ENCODE measurements around the gene CKS1B. TPM values are rescaled to one million over a fixed set of nuclear protein-coding genes. Genes with fewer than 3 reads are reported as not detected.

Gene CKS1B
- total and polyA plus RNA-seq, 9 of the 15 experiments (the other 6 are each of a cell fraction or from before 2014, with no cell fraction given) = 215 to 1,103 (median 460) TPM

DNA sequence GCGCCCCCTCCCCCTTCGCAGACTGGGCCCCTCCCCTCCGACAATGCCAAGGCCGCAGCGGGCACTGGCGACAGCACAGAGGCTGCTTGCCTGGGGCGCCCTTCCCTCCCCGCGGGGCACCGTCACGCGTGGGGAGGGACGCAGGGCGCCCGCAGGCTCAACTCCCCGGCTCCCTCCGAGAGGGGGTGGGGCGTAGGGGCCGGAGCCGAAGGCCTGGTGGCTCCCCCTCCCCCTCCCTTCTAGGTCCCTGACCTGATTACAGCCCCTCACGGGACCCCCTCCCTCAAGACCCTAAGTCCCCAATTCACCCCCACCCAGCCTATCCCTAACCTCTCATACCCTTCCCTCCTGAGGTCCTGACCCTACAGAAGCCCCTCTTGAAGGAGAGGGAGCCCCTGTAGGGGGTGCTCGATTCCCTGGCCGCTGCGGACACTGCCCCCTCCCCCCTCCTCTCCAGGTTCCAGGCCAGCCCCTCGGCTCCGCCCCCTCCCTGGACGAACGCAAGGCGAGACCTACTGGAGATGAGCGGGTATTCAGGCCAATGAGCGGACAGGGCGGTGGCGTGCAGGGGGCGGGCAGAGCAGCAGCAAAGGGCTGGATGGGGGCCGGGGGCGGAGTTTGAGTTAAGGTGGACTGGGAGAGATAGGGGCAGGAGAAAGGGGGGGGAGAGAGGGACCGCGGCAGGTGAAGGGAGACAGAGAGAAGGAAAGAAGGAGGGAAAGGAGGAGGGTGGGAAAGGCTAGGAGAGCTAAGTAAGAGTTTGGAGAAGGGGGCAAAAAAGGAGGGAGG is 27.4 kb downstream of the CKS1B start (continued):
- TF ChIP-seq, protein P1, sequence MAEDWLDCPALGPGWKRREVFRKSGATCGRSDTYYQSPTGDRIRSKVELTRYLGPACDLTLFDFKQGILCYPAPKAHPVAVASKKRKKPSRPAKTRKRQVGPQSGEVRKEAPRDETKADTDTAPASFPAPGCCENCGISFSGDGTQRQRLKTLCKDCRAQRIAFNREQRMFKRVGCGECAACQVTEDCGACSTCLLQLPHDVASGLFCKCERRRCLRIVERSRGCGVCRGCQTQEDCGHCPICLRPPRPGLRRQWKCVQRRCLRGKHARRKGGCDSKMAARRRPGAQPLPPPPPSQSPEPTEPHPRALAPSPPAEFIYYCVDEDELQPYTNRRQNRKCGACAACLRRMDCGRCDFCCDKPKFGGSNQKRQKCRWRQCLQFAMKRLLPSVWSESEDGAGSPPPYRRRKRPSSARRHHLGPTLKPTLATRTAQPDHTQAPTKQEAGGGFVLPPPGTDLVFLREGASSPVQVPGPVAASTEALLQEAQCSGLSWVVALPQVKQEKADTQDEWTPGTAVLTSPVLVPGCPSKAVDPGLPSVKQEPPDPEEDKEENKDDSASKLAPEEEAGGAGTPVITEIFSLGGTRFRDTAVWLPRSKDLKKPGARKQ (CRISPR knock-in tag; IDR thresholded peaks at IDR 0.05) = no peak
- no peak for TF ChIP-seq CREBBP (IDR thresholded peaks at IDR 0.05; ENCODE audit: low read depth, low read length)
- no peak; the same call in 1 of the 2 replicates for TF ChIP-seq CC2D1A (IDR thresholded peaks at IDR 0.05)
- no peak for TF ChIP-seq MAFF (IDR thresholded peaks at IDR 0.05; ENCODE audit: low read length)
- TF ChIP-seq EP400 (IDR thresholded peaks at IDR 0.05) = peak; percentile 71
- TF ChIP-seq PRMT5 (CRISPR knock-in tag; IDR thresholded peaks at IDR 0.05) = no peak
- no peak for TF ChIP-seq ETS1 (conservative IDR thresholded peaks at IDR 0.05; ENCODE audit: control insufficient read depth, low read depth, low read length)
- no peak for TF ChIP-seq CBFA2T2 (conservative IDR thresholded peaks at IDR 0.05)
- TF ChIP-seq SIX5 (IDR thresholded peaks at IDR 0.05; ENCODE audit: borderline replicate concordance in 1 of 2, insufficient read depth in 1 of 2, low read depth in 1 of 2, low read length in 2 of 2) = no peak
- no peak for TF ChIP-seq PPARD (CRISPR knock-in tag; IDR thresholded peaks at IDR 0.05)
- no peak for TF ChIP-seq USF1 (CRISPR knock-in tag; IDR thresholded peaks at IDR 0.05)
- TF ChIP-seq TOE1 (IDR thresholded peaks at IDR 0.05; ENCODE audit: borderline replicate concordance) = peak; percentile 97
- no peak for TF ChIP-seq TOE1 (CRISPR knock-in tag; IDR thresholded peaks at IDR 0.05; ENCODE audit: borderline replicate concordance, low read depth)
- TF ChIP-seq NCOA4 (IDR thresholded peaks at IDR 0.05; ENCODE audit: partially characterized antibody) = no peak
- TF ChIP-seq GTF2E2 (tag; IDR thresholded peaks at IDR 0.05) = no peak
- no peak for TF ChIP-seq NCOA6 (IDR thresholded peaks at IDR 0.05)
- TF ChIP-seq GABPB2 (CRISPR knock-in tag; conservative IDR thresholded peaks at IDR 0.05) = no peak
- TF ChIP-seq CHCHD3 (CRISPR knock-in tag; IDR thresholded peaks at IDR 0.05) = no peak
- TF ChIP-seq TCF7L2 (IDR thresholded peaks at IDR 0.05; ENCODE audit: low read depth, low read length) = no peak
- no peak for TF ChIP-seq PCBP2 (IDR thresholded peaks at IDR 0.05; ENCODE audit: low read depth, low read length, poor library complexity, severe bottlenecking)
- 0 out of 2 replicates have a peak, but pooled peaks have one; percentile 58 for TF ChIP-seq MYC (IDR thresholded peaks at IDR 0.05; ENCODE audit: low read depth, low read length)
- TF ChIP-seq MYC (CRISPR knock-in tag; IDR thresholded peaks at IDR 0.05; ENCODE audit: borderline replicate concordance, low read depth) = no peak
- TF ChIP-seq ZNF696 (CRISPR knock-in tag; conservative IDR thresholded peaks at IDR 0.05) = no peak
- no peak for TF ChIP-seq IFI16 (CRISPR knock-in tag; IDR thresholded peaks at IDR 0.05)
- TF ChIP-seq CTBP1 (IDR thresholded peaks at IDR 0.05; ENCODE audit: borderline replicate concordance) = no peak
- TF ChIP-seq RUNX1 (IDR thresholded peaks at IDR 0.05; ENCODE audit: low read depth) = no peak
- no peak for TF ChIP-seq SRSF7 (optimal IDR thresholded peaks at IDR 0.05; ENCODE audit: low read depth, low read length)
- TF ChIP-seq HDAC3 (IDR thresholded peaks at IDR 0.05; ENCODE audit: borderline replicate concordance, partially characterized antibody) = no peak
